NCI-H1436 treated with DMSO at 0.1 percent for 48 hours (cell line): Measurements from ENCODE around the gene AGT.
"Not testable (repeated sequence)": the region's sequence is repeated elsewhere in the genome, so short reads cannot be mapped to it uniquely, and the experiment has no call there.

Experiments used
- DNase-seq: peaks from one replicate; lab custom pipeline; 2025; lab: John Stamatoyannopoulos, UW

AGT gene

DNA sequence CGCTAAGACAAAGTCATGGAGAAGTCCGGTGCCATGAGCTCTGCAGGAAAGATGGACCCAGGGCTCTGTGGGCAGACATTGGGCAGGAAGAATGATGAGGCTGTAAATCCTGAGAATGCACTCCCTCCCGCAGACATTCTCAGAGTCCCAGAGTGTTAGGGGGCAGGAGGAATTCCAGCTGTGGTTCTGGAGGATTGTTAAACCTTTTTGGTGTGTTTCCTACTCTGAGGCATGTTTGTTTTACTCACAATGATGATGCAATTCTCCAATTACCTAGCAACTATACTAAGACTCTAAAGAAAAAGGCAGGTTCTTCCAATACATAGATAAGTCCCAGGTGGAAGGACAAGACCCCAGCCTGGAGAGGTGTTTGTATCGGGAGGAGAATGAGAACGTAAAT lies 30.5 kb upstream of the AGT start:
- DNase-seq, result no peak

DNA sequence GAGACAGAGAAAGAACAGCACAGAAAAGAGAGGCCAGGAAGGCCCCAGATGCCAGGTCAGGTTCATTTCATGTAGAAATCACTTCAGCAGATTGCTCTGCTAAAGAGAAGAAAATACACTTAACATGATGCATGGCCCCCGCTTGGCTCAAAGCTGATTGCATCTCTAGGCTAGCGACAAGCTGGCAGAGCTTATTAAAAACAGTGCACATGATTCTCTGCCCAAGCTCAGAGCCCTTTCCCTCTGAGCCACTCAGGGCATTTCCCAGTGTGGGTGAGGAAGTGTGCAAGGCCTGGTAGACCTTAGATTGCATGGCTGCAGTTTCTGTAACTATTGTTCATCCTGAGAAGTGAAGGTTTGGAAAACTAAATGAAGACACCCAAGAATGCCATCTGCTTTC lies 30.0 kb upstream of the AGT start:
- no peak for DNase-seq

DNA sequence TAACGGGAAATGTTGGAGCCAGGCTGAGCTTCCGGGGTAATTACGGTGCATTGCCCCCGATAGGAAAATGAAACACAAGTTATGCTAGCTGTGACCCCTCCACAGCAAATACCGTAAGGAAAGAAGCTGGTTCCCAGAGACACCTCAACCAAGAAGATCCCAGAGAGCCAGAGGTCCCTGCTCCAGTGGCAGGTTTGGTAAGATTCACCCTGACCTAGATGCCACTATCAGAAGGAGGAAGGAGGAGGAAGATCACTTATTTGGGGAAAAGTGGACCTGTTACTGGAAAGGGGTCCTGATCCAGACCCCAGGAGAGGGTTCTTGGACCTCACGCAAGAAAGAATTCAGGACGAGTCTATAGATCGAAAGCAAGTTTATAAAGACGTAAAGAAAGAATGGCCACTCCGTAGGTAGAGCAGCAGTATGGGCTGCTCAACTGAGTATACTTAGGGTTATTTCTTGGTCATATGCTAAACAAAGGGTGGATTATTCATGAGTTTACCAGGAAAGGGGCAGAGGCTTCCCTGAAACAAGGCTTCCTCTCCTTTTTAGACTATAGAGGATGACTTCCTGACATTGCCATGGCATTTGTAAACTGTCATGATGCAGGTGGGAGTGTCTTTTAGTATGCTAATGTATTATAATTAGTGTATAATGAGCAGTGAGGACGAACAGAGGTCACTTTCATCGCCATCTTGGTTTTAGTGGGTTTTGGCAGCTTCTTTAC lies 25.8 kb upstream of the AGT start:
- no peak for DNase-seq

DNA sequence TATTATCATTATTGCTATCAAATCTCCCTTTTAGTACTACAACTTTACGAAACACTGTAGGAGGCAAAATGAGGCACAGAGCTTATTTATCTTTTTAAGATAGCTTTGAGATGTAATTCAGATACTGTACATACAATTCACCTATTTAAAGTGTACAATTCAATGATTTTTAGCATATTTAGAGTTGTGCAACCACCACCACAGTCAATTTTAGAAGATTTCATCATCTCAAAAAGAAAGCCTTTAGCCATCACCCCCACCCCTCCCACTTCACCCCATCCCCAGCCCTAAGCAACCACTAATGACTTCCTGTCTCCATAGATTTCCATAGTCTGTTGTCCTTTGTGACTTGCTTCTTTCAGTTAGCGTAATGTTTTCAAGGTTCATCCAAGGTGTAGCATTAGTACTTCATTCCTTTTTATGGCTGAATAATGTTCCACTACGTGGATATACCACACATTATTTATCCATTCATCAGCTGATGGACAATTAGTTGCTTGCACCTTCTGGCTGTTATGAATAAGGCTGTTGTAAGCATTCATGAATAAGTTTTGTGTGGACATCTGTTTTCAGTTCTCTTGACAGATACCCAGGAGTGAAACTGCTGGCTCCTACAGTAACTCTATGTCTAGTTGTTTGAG lies 23.8 kb upstream of the AGT start:
- no peak for DNase-seq

DNA sequence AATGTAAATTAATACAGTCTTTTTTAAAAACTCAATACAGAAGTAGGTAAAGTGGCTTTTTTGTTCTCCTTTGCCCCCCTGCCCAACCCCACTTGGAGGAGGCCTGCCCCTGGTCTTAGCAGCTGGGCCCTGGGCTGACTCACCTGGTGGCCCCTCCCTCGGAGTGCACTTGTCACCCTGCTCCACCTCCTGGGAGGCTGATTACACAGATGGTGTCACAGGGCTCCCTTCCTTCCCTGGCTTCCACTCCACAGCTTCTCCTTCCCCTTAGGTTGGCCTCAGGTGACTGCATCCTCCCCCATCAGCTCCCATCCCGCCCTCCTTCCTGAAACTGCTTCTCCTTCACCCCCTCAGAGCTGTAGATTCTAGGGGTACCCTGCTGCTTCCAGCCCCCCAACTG lies 21.5 kb upstream of the AGT start:
- peak; percentile 44 for DNase-seq

DNA sequence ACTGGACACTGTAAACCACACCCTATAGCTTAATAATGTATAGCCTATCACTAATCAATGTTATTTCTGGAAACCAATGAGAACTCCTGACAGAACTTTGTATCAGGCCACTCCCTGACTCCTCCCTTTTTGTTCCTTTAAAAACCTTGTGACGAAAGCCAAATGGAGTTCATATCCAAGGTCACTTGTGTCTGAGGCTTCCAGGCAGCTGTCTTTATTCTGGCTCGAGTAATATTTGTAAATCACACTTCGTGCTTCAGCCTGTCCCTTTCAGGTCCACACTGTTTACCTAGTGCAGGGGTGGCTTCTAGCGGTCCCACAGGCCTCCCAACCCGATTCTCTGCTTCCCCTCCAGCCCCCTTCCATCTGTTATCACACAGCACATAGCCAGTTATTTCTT lies 17.1 kb upstream of the AGT start:
- DNase-seq, result no peak

DNA sequence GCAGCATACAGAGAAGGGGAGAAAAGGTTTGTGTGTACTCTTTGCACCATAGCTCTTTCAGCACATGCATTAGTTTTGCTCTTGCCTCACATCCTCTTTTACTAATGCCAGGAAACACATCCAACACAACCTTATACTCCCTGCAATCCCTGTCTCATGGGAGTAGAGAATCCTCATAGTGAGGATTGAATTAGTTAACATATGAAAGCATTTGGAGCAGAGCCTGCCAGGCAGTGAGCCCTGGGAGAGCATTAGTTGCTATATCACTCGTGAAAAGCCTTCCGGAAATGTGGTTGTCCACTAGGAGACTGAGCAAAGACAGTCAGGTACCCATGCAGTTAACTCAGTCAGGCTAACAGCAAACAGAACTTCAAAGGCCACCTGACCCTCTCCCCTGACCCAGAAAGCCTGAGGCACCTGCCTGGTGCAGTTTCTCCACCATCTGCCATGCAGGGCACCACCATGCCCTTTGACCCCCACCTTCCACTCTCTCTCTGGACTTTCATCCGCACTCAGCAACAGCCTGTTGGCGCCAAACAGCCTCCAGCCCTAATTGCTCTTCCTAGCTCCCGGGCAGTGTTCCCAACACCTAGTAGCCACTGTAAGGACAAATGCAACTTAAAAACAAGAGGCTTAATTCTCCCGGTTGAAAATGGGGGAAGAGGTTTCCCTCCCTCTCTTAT lies 14.9 kb upstream of the AGT start:
- DNase-seq, result no peak

DNA sequence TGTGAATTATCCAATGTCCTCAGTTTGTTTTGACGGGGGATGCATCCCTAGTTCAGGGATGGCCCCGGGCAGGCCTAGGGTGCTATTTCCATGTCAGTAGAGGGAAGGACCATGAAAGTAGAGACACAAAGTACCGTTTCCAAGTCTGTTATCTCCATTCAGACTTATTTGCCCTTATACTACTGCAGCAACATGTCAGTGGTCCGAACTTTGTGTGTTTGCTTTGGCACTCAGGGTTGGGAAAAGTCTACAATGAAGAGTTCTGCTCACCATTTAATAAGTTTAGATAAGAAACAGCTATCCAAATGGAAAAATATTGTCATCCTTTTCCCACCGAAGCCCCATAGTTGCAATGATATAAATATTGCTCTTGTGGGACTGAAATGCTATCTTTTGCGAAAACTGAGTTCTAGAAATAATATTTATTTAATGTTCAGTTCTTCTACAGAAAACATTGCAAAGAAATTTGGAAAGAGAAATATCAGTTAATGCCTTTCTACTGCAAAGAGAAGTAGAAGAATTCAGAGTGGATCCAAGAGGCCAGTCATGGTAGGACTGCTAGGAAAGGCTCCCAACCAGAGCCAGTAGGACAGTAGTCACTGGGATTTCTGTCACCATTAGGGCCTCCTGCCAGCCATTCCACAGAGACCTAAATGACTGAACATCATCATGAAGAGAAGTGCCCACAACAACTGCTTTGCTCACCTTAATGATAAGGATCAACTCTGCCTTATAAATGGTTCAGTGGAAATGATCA lies 11.5 kb upstream of the AGT start:
- DNase-seq, result no peak

DNA sequence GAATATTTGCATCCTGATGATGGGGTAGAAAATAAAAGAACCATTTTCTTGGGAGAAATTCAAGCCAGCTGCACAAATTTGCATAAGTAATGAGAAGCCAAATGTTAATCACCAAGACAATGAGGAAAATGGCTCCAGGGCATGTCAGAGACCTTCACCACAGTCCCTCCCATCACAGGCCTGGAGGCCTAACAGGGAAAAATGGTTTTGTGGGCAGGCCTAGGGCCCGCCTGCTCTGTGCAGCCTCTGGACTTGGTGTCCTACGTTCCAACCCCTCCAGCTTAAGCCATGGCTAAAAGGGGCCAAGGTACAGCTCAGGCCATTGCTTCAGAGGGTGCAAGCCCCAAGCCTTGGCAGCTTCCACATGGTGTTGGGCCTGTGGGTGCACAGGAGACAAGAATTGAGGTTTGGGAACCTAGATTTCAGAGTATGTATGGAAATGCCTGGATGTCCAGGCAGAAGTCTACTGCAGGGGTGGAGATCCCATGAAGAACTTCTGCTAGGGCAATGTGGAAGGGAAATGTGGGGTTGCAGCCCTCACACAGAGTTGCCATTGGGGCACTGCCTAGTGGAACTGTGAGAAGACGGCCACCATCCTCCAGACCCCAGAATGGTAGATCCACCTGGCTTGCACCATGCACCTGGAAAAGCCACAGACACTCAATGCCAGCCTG lies 8.1 kb upstream of the AGT start:
- DNase-seq, result not testable (repeated sequence)

DNA sequence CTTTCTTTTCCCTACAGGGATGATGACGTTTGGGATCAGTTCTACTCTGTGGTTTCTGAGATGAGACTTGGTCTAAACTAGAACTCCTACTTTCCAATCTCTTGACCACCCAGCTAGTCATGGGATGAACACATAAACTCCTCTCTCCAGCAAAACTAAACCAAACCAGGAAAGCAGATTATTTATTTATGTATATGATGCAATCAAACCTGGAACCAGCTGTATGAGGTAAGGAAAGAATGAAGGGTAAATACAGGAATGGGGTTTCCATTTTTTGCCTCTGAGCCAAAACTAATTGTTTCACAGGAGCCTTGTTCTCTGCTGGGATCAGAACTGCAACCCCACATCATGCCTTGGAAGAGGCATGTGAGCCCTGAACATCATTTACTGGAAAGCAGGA lies 3.3 kb upstream of the AGT start:
- DNase-seq, result no peak

DNA sequence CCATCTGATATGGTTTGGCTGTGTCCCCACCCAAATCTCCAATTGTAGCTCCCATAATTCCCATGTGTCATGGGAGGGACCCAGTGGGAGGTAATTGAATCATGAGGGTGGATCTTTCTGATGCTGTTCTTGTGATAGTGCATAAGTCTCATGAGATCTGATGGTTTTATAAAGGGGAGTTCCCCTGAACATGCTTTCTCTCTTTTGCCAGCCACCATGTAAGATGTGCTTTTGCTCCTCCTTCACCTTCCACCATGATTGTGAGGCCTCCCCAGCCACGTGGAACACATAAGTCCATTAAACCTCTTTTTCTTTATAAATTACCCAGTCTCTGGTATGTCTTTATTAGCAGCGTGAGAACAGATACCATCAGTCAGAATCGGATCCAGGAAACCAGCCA lies 2.5 kb upstream of the AGT start:
- DNase-seq, result not testable (repeated sequence)

DNA sequence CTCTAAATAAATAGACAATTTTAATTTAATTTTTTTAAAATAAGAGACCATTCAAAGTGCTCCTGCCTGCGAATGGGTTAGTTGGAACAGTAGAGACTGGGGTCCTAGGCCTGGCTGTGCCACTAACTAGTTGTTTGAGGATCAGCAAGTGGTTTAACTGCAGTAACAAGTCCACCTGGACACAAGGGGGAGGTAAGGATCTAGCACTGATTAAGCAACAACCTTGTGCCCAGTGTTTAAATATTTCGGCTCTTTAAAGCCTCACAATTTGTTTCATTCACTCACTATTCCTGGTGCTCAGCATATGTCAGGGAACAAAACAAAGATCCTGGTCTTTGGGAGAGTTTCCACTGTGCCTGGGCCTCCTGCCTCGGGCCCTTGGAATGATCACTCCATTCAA lies 1.6 kb upstream of the AGT start:
- DNase-seq, result no peak

DNA sequence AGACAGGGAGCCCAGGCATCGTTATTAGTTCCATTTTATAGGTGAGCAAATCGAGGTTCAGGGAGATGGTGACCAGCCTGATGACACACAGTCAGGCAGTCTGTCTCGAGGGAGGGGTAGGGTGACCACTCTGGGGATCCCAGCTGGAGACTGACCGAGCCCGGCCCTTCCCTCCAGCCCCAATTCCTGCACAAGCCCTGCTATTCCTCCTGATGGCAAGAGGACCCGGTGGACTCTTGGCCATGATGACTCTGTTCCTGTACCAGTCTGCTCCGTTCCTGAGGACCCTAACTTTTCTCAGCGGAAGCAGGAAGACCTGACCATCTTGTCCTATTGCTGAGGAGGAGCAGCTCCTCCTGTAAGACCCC lies 391 bp downstream of the AGT start:
- no peak for DNase-seq

DNA sequence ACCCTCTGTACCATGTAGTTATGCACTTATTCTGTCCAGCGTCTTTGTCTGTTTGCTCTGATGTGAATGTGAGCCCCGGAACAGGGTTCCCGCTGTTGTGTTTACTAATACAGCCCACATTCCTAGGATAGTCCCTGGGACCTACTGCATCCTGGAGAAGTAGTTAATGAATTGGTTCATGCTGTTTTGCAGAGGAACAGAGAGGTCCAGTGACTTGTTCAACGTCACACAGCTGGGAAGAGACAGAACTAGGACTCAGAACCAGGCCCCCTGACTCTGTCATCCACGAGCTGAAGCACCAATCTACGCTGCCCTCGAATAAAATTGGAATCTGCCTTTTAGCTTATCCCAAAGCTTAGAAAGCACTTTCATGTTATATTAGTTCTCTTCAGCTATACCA lies 784 bp downstream of the AGT start:
- no peak for DNase-seq

DNA sequence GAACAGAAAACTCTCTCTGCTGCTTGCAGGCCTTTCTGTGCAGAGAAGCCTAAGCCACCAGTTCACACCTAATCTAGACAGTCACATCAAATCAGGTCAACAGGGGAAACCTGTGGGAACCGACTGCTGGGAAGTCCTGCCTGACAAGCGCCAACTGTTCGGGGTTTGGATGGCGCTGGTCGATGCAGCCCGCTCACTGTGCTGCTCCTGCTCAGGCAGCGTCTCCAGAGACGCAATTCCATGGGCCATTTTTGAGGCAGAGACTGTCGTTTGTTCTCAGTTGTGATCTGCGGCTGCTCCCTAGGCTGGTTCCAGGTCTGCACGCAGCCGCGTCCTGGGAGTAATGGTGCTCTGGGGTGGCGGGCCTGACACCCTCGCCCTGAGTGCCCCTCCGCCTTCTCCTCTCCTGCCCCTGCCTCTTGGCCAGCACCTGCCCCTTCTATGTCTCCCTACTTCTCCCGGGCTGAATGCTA lies 1.4 kb downstream of the AGT start:
- no peak for DNase-seq

DNA sequence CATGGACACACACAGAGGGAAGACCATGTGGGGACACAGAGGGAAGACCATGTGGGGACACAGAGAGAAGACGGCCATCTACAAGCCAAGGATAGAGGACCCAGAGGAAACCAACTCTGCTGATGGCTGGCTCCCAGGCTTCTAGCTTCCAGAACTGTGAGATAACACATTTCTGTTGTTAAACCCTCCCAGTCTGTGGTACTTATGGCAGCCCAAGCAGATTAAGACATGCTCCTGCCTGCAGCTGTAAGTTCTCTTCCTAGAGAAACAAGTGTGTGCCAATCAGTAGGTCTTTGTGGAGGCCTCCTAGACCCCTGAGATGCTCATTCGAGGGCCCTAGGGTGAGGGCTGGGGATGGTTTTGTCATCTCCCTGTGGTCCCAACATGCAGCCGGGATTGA lies 2.7 kb downstream of the AGT start:
- no peak for DNase-seq

DNA sequence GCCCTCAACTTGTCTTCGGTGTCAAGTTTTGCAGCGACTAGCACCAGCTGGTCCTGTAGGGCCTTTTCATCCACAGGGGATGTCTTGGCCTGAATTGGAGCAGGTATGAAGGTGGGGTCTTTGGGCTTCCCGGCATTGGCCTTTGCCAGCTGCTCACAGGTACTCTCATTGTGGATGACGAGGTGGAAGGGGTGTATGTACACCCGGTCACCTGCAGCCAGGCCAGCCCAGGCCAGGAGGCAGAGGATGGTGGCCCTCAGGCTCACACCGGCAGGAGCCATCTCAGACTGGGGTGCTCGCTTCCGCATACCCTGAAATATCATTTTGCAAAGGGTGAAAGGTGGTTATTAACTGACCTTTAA lies 3.4 kb downstream of the AGT start:
- no peak for DNase-seq

DNA sequence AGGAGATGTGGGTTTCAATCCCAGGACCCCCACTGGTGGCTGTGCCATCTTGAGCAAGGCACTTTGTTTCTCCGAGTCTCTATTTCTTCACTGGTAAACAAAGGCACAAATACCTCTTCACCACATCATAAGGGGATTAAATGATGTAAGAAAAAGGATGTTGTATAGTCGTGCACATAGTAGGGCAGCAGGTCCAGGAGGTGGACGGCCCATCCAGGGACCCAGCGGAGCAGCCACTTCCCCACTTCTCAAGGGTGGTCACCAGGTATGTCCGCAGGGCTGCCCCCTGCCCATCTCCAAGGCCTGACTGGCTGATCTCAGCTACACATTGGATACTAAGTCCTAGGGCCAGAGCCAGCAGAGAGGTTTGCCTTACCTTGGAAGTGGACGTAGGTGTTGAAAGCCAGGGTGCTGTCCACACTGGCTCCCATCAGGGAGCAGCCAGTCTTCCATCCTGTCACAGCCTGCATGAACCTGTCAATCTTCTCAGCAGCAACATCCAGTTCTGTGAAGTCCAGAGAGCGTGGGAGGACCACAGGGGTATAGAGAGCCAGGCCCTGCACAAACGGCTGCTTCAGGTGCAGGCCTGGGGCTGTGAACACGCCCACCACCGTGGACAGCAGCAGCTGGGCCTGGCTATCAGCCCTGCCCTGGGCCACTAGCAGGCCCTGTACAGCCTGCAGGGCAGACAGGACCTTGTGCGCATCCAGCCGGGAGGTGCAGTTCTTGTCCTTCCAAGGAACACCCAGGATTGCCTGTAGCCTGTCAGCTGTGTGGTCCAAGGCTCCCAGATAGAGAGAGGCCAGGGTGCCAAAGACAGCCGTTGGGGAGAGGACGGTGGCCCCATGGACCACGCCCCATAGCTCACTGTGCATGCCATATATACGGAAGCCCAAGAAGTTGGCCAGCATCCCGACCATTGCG lies 4.0 kb downstream of the AGT start:
- no peak for DNase-seq

DNA sequence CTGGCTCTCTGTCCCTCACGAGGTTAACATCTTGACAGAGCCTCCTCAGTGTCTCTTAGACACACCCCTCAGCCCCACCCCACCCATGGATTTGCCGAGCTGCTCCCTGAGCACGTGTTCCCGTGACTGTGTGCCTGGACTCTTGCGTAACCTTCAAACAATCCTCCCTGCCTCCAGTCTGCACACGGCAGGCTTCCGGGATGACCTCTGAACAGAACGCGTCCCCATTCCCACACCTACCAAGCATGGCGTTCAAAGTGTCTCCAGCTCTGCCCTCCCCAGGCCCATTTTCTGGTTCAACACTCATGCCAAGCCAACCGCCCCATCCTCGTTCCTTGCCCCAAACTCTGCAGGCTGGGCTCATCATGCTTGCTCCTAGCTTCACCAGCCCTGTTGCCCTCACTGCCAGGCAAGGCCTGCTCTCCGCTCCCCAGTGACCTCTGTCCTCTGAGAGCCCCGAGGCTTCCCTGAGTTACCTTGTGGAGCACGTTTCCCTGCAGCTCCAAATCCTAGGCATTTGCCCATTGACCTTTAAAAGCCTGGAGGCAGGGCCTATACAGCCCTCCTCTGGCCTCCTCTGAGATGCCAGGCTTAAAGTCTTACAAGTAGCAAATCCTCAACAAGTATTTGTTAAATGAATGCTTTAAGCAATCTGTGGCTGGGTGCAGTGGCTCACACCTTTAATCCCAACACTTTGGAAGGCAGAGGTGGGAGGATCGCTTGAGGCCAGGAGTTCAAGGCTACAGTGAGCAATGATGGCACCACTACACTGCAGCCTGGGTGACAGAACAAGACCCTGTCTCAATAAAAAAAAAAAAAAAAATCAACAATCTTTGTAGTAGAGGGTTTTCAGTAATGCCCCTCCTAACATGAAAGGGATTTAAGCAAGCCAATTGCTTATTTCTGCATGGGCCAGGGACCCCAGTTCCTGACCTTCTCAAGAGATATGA lies 5.0 kb downstream of the AGT start:
- DNase-seq, result no peak
